ENCODE measurements around the gene RAC3.

The RAC3 gene

GRCh38 chr17:82009413-82009812, 22.1 kb upstream of the RAC3 start:
- H3K4me3 ChIP-seq (ENCODE audit: low read length): no peak overlapping the region
- DNase-seq (ENCODE audit: low read depth): no peak
- TF ChIP-seq CTCF (conservative IDR thresholded peaks at IDR 0.05; ENCODE audit: low read depth, low read length): no peak

GRCh38 chr17:82010575-82011525, 20.6 kb upstream of the RAC3 start:
- no peak for DNase-seq (ENCODE audit: low read depth)
- no peak overlapping the region for H3K4me3 ChIP-seq (ENCODE audit: low read length)
- TF ChIP-seq CTCF (conservative IDR thresholded peaks at IDR 0.05; ENCODE audit: low read depth, low read length): no peak

- no peak for DNase-seq (ENCODE audit: low read depth)
- no peak for TF ChIP-seq CTCF (conservative IDR thresholded peaks at IDR 0.05; ENCODE audit: low read depth, low read length)
These were observed 19.8 kb upstream of the RAC3 start for GRCh38 chr17:82011617-82012187.

GRCh38 chr17:82012261-82012639, 19.2 kb upstream of the RAC3 start:
- H3K4me3 ChIP-seq (ENCODE audit: low read length): no peak overlapping the region
- no peak for DNase-seq (ENCODE audit: low read depth)
- TF ChIP-seq CTCF (conservative IDR thresholded peaks at IDR 0.05; ENCODE audit: low read depth, low read length): no peak

More at GRCh38 chr17:82011617-82012187, 19.8 kb upstream of the RAC3 start:
- no peak overlapping the region for H3K4me3 ChIP-seq (ENCODE audit: low read length)

- no peak overlapping the region for H3K4me3 ChIP-seq (ENCODE audit: low read length)
- TF ChIP-seq CTCF (conservative IDR thresholded peaks at IDR 0.05; ENCODE audit: low read depth, low read length): no peak
These were observed 18.7 kb upstream of the RAC3 start for GRCh38 chr17:82012640-82013295.

GRCh38 chr17:82013341-82013740, 18.1 kb upstream of the RAC3 start:
- no peak for TF ChIP-seq CTCF (conservative IDR thresholded peaks at IDR 0.05; ENCODE audit: low read depth, low read length)
- no peak for DNase-seq (ENCODE audit: low read depth)
- no peak overlapping the region for H3K4me3 ChIP-seq (ENCODE audit: low read length)

More at GRCh38 chr17:82012640-82013295, 18.7 kb upstream of the RAC3 start:
- DNase-seq (ENCODE audit: low read depth): no peak

Measured in retinal pigment epithelial cell (primary cell).